ENCODE measurements around the gene LAMTOR4. TPM values are rescaled to one million over a fixed set of nuclear protein-coding genes. Genes with fewer than 3 reads are reported as not detected.

Gene LAMTOR4
- total and polyA plus RNA-seq, 2 of the 13 experiments (the other 11 are each of a cell fraction or from before 2014, with no cell fraction given), result 115 to 118 TPM

GRCh38 chr7:100177045-100178001 lies 28.6 kb downstream of the LAMTOR4 start, which contains the start of the genes GPC2 and STAG3 (continued):
- TF ChIP-seq CSRNP1 (CRISPR knock-in tag; IDR thresholded peaks at IDR 0.05) (0 out of 2 replicates have a peak, but pooled peaks have one; percentile 40), ZNF432 (CRISPR knock-in tag; IDR thresholded peaks at IDR 0.05; ENCODE audit: borderline replicate concordance) (no peak), ASH2L (IDR thresholded peaks at IDR 0.05; ENCODE audit: insufficient read length, low read depth, low read length) (peak; percentile 12), ZNF430 (CRISPR knock-in tag; IDR thresholded peaks at IDR 0.05) (peak; percentile 36; the same call in 1 of the 2 replicates), TIGD3 (CRISPR knock-in tag; IDR thresholded peaks at IDR 0.05; ENCODE audit: borderline replicate concordance) (no peak), SETDB1 (CRISPR knock-in tag; IDR thresholded peaks at IDR 0.05; ENCODE audit: borderline replicate concordance) (no peak), PHF21A (CRISPR knock-in tag; IDR thresholded peaks at IDR 0.05) (peak; percentile 38; the same call in 1 of the 2 replicates), ATF2 (CRISPR knock-in tag; IDR thresholded peaks at IDR 0.05) (no peak), ZBTB33 (CRISPR knock-in tag; IDR thresholded peaks at IDR 0.05) (peak; percentile 73), RELA (CRISPR knock-in tag; IDR thresholded peaks at IDR 0.05) (no peak), ZSCAN9 (CRISPR knock-in tag; IDR thresholded peaks at IDR 0.05; ENCODE audit: borderline replicate concordance) (no peak), KDM4B (CRISPR knock-in tag; IDR thresholded peaks at IDR 0.05) (no peak), HNRNPLL (IDR thresholded peaks at IDR 0.05; ENCODE audit: low read depth, low read length, poor library complexity, severe bottlenecking) (peak; percentile 46), ZBTB26 (CRISPR knock-in tag; IDR thresholded peaks at IDR 0.05; ENCODE audit: borderline replicate concordance) (no peak), HNRNPK (IDR thresholded peaks at IDR 0.05; ENCODE audit: low read depth, low read length, poor library complexity, severe bottlenecking) (peak; percentile 57), PHB2 (IDR thresholded peaks at IDR 0.05; ENCODE audit: partially characterized antibody) (no peak), ZNF343 (CRISPR knock-in tag; IDR thresholded peaks at IDR 0.05) (no peak), MEF2D (CRISPR knock-in tag; IDR thresholded peaks at IDR 0.05) (no peak), THAP8 (CRISPR knock-in tag; IDR thresholded peaks at IDR 0.05; ENCODE audit: borderline replicate concordance) (no peak), HMGA1 (CRISPR knock-in tag; conservative IDR thresholded peaks at IDR 0.05) (no peak)
